PFSK-1 (cell line): ENCODE data around the gene MIOS. TPM values are rescaled to one million over a fixed set of nuclear protein-coding genes. Genes with fewer than 3 reads are reported as not detected.
A peak's percentile ranks its signal among the peaks of the same experiment; 100 is the strongest.

Experiments
- FOXP2 ChIP-seq: optimal IDR thresholded peaks from 2 replicates; pipeline ENCODE3; 2011; ENCODE audit warnings: borderline replicate concordance, control low read depth, inconsistent platforms; ENCODE audit not compliant: insufficient read depth; ENCODE audit errors: extremely low read length, extremely low read depth
- POLR2AphosphoS5 ChIP-seq: IDR thresholded peaks from 2 replicates; pipeline ENCODE4 v1.6.1; 2012; ENCODE audit warnings: low read depth, mild to moderate bottlenecking, control low read depth, low read length, moderate library complexity
- REST ChIP-seq, 2 experiments: IDR thresholded peaks; 2 replicates each; pipeline versions ENCODE4 v1.6.1 to v1.8.0; 2011 to 2012; ENCODE audit warnings: low read depth in 2 of 2, low read length in 2 of 2, control low read depth in 1 of 2, inconsistent platforms in 1 of 2, mild to moderate bottlenecking in 1 of 2, moderate library complexity in 1 of 2; ENCODE audit not compliant: insufficient read depth in 1 of 2
- SIN3A ChIP-seq: IDR thresholded peaks from 2 replicates; pipeline ENCODE4 v1.6.1; 2012; ENCODE audit warnings: mild to moderate bottlenecking, low read length, moderate library complexity, borderline replicate concordance; ENCODE audit not compliant: insufficient read depth
- TAF1 ChIP-seq: IDR thresholded peaks from 2 replicates; pipeline ENCODE4 v1.6.1; 2012; ENCODE audit warnings: low read length, control low read depth, borderline replicate concordance; ENCODE audit not compliant: insufficient read depth
- polyA plus RNA-seq: library from polyadenylated mRNA; unstranded; fragments of >200 nt; gene quantifications from one replicate; pipeline ENCODE4 v1.2.1, GENCODE V29; 2012; ENCODE audit warnings: low read depth, missing spikeins; ENCODE audit not compliant: insufficient read length

Gene MIOS
- polyA plus RNA-seq: 19.7 TPM

GRCh38 chr7:7566651-7567611 is at the start of gene MIOS:
Gene MIOS, plus strand, starts transcription at chr7:7566884. Its CDS starts 5,592 bp downstream, at chr7:7572476.
- TF ChIP-seq TAF1: peak; percentile 69
- TF ChIP-seq POLR2AphosphoS5: peak; percentile 55
- no peak for TF ChIP-seq SIN3A
- peak; percentile 93 for TF ChIP-seq FOXP2
- TF ChIP-seq REST (IDR thresholded peaks at IDR 0.05; ENCODE audit: insufficient read depth in 1 of 2, low read depth in 2 of 2, low read length in 2 of 2): peak in 1 of 2 experiments; percentile 50; a peak in 1 of 4 replicates

- TF ChIP-seq REST (IDR thresholded peaks at IDR 0.05; ENCODE audit: insufficient read depth in 1 of 2, low read depth in 2 of 2, low read length in 2 of 2): no peak
- TF ChIP-seq SIN3A: no peak
- no peak for TF ChIP-seq TAF1
- TF ChIP-seq FOXP2: no peak
- TF ChIP-seq POLR2AphosphoS5: no peak
Observed at GRCh38 chr7:7517754-7518153, 48.9 kb upstream of the MIOS start.

GRCh38 chr7:7519056-7519455 is 47.6 kb upstream of the MIOS start:
- TF ChIP-seq FOXP2: no peak
- TF ChIP-seq SIN3A: no peak
- no peak for TF ChIP-seq REST (IDR thresholded peaks at IDR 0.05; ENCODE audit: insufficient read depth in 1 of 2, low read depth in 2 of 2, low read length in 2 of 2)
- no peak for TF ChIP-seq POLR2AphosphoS5
- no peak for TF ChIP-seq TAF1

- no peak for TF ChIP-seq POLR2AphosphoS5
- no peak for TF ChIP-seq SIN3A
- TF ChIP-seq TAF1: no peak
- TF ChIP-seq REST (IDR thresholded peaks at IDR 0.05; ENCODE audit: insufficient read depth in 1 of 2, low read depth in 2 of 2, low read length in 2 of 2): no peak
- no peak for TF ChIP-seq FOXP2
Observed at GRCh38 chr7:7519528-7519927, 47.2 kb upstream of the MIOS start.
